ENCODE results near the gene KIFC3.

KIFC3 gene

GRCh38 chr16:57728336-57729181 is 73.7 kb downstream of the KIFC3 start:
- DNase-seq (ENCODE audit: low read depth): no peak
- no peak for TF ChIP-seq CTCF (IDR thresholded peaks at IDR 0.05; ENCODE audit: insufficient read depth, low read depth, low read length, missing control alignments)
- H3K4me3 ChIP-seq (ENCODE audit: low read length): no peak overlapping the region

- H3K4me3 ChIP-seq (ENCODE audit: low read length): no peak overlapping the region
- TF ChIP-seq CTCF (IDR thresholded peaks at IDR 0.05; ENCODE audit: insufficient read depth, low read depth, low read length, missing control alignments): no peak
- no peak for DNase-seq (ENCODE audit: low read depth)
These were observed 74.7 kb downstream of the KIFC3 start for GRCh38 chr16:57727610-57728009.

- no peak for TF ChIP-seq CTCF (IDR thresholded peaks at IDR 0.05; ENCODE audit: insufficient read depth, low read depth, low read length, missing control alignments)
- DNase-seq (ENCODE audit: low read depth): no peak
- H3K4me3 ChIP-seq (ENCODE audit: low read length): no peak overlapping the region
These were observed 75.8 kb downstream of the KIFC3 start for GRCh38 chr16:57726433-57726947.

- TF ChIP-seq CTCF (IDR thresholded peaks at IDR 0.05; ENCODE audit: insufficient read depth, low read depth, low read length, missing control alignments): no peak
- H3K4me3 ChIP-seq (ENCODE audit: low read length): no peak overlapping the region
- DNase-seq (ENCODE audit: low read depth): no peak
These were observed 76.3 kb downstream of the KIFC3 start for GRCh38 chr16:57725976-57726375.

GRCh38 chr16:57725554-57725953 is 76.7 kb downstream of the KIFC3 start:
- H3K4me3 ChIP-seq (ENCODE audit: low read length): no peak overlapping the region
- no peak for TF ChIP-seq CTCF (IDR thresholded peaks at IDR 0.05; ENCODE audit: insufficient read depth, low read depth, low read length, missing control alignments)
- DNase-seq (ENCODE audit: low read depth): no peak

- no peak for TF ChIP-seq CTCF (IDR thresholded peaks at IDR 0.05; ENCODE audit: insufficient read depth, low read depth, low read length, missing control alignments)
- no peak for DNase-seq (ENCODE audit: low read depth)
- H3K4me3 ChIP-seq (ENCODE audit: low read length): no peak overlapping the region
These were observed 77.1 kb downstream of the KIFC3 start for GRCh38 chr16:57725151-57725550.

- TF ChIP-seq CTCF (IDR thresholded peaks at IDR 0.05; ENCODE audit: insufficient read depth, low read depth, low read length, missing control alignments): no peak
- no peak for DNase-seq (ENCODE audit: low read depth)
- H3K4me3 ChIP-seq (ENCODE audit: low read length): no peak overlapping the region
These were observed 77.8 kb downstream of the KIFC3 start for GRCh38 chr16:57724531-57724930.

All from epithelial cell of esophagus (primary cell).